Heart left ventricle (tissue), 16 donors: ENCODE data around the gene UNC13C. TPM values are rescaled to one million over a fixed set of nuclear protein-coding genes. Genes with fewer than 3 reads are reported as not detected.

Experiments used
- ATAC-seq, 4 donors: fragments of 200-7000 bp; cut with Tn5 transposase; one replicate each; pipeline ENCODE4 v1.9.1; 2020 to 2022; ENCODE audit warnings: moderate library complexity in 4 of 4, mild to moderate bottlenecking in 3 of 4, moderate number of reproducible peaks in 1 of 4
- DNase-seq, 5 donors: peaks; one replicate each; pipeline ENCODE4 v3.0.0-alpha.2; 2020
- H3K27ac ChIP-seq, 12 donors: fragments of 200-600 bp; sonication (generic) in 4 of 12; one replicate each; pipeline versions ENCODE4 v1.5.0 to v1.8.0; 2016 to 2022; ENCODE audit warnings: mild to moderate bottlenecking in 2 of 12
- H3K27me3 ChIP-seq, 9 donors: fragments of 200-600 bp; sonication (generic) in 2 of 9; one replicate each; pipeline versions ENCODE4 v1.5.1 to v1.8.0; 2016 to 2022; ENCODE audit warnings: mild to moderate bottlenecking in 3 of 9
- H3K36me3 ChIP-seq, 9 donors: fragments of 200-600 bp; sonication (generic) in 2 of 9; one replicate each; pipeline versions ENCODE4 v1.5.0 to v1.8.0; 2018 to 2022; ENCODE audit warnings: mild to moderate bottlenecking in 2 of 9
- H3K4me1 ChIP-seq, 12 donors: fragments of 200-600 bp; sonication (generic) in 4 of 12; one replicate each; pipeline versions ENCODE4 v1.5.0 to v1.8.0; 2016 to 2022; ENCODE audit warnings: mild to moderate bottlenecking in 3 of 12
- H3K4me3 ChIP-seq, 12 donors: fragments of 200-600 bp; sonication (generic) in 4 of 12; one replicate each; pipeline versions ENCODE4 v1.5.0 to v1.8.0; 2017 to 2022; ENCODE audit warnings: mild to moderate bottlenecking in 9 of 12, moderate library complexity in 4 of 12
- H3K9me3 ChIP-seq, 12 donors: fragments of 200-600 bp; sonication (generic) in 4 of 12; one replicate each; pipeline versions ENCODE4 v1.5.0 to v1.8.0; 2016 to 2022; ENCODE audit warnings: mild to moderate bottlenecking in 1 of 12
- POLR2A ChIP-seq, 2 donors: fragments of 450-650 bp; IDR thresholded peaks; one replicate each; pipeline ENCODE4 v1.6.1; 2017; ENCODE audit warnings: antibody characterized with exemption in 2 of 2, mild to moderate bottlenecking in 2 of 2, moderate library complexity in 2 of 2
- WGBS, 4 donors: extraction: QIAGEN DNeasy Blood & Tissue Kit in 2 of 4; methylation state at CpG; one replicate each; pipeline versions ENCODE4 v1.1.5 to v1.1.7; 2013 to 2018; 5-methylcytosine and 5-hydroxymethylcytosine counted together
- intact Hi-C, 10 donors: fragments of 100-400 bp; cut with DNase I; formaldehyde crosslinking; loops; one replicate each; pipeline versions ENCODE4 v1.11.1 to v1.14.2; 2022
- polyA plus RNA-seq, 2 donors: library from polyadenylated mRNA; stranded (reverse); fragments of 200-250 nt; gene quantifications; one replicate each; pipeline ENCODE4 v1.2.3, GENCODE V29; 2013
- total RNA-seq, 9 donors: library from RNA; depleted of rRNA in 2 of 9; stranded (reverse); fragments of >200 nt in 2 of 9; fragmentation: NEBNext Ultra II Directional in 3 of 9; extraction: Animal tissue kit (Norgen Biotek cat#: 25700) in 3 of 9; gene quantifications; one replicate each; pipeline versions ENCODE4 v1.1.0 to v1.2.4, GENCODE V29; 2016 to 2023
- TF ChIP-seq, protein P1 (sequence below), 12 donors: fragments of 200-600 bp; sonication (generic) in 4 of 12; IDR thresholded peaks; one replicate each; pipeline versions ENCODE4 v1.5.0 to v1.8.0; 2018 to 2022; ENCODE audit warnings: antibody characterized with exemption in 12 of 12, mild to moderate bottlenecking in 5 of 12
- donor health status: ischemic (EF 13 %, LVEDD 7.1; RV severe dilation, severe dysfunction).
- donor health status: healthy with polysubstance abuse.
- donor health status: DM: no; HTN: yes; CAD: no.
- donor health status: DM: no; HTN: no; CAD: no.
- donor health status: ischemic (EF 25% LVEDD 6.9; RV normal size, moderate dysfunction).
- donor health status: ischemic (EF 25% LVEDD 5.7; RV mildly dilated, moderate dysfunction).
- donor health status: healthy.
- donor health status: DM: yes; HTN: yes; CAD: no.
- donor health status: ischemic (EF 35%, LVEDD 5.7; RV mildly dilated, moderate dysfunction).
- donor health status: nonischemic (EF 11% LVEDD 7.7; RV severe dilation, severe dysfunction).
- donor health status: DM: yes; HTN: yes; CAD: no.
- donor health status: PGD.
- donor health status: ischemic (EF 29% LVEDD 5.4; RV normal size, mild dysfunction).
- donor health status: nonischemic (EF 23%, LVEDD 6.1; RV moderate dilation, normal function).

Gene UNC13C
- total and polyA plus RNA-seq, 11 donors, result 0.07 to 0.71 (median 0.39) TPM; not detected in 5

DNA sequence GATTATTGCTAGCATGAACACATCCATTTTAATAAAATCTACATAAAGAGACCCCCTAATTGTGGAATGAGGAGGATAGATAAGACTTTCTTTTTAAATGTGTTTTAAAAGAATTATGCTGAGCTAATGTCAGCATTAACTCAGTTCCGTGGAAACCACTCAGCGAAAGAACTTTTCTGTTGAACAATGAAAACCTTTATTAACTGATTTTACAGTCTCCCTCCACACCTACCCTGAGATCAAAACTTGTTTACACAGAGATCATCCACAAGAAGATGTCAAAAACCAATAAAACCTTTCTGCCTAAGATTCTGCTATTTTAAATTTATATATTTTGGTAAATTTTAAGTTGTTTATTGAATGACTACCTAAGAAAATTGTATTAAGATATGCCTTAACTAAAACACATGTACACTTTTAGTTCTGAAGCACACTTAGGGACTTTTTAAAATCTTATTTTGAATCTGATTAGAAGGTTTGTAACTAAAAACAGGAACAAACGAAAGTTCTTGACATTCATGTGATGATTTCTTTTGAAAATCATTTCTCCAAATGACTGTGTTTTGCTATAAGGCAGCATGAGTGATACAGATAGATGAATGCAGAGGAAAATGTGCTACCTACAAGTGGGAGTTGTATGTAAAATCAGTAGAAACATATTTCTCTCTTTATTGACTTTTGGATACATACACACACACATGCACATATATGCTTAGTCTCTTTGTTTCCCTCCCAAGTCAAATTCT lies 369.0 kb downstream of the UNC13C start:
- H3K4me1 ChIP-seq, result no peaks in the 10 kb centered on the region
- WGBS, 4 donors, result 51 to 73% (median 71%) methylated on average over 3 of the region's 3 CpGs
- no peak for DNase-seq
- no peaks in the 10 kb centered on the region for H3K9me3 ChIP-seq
- TF ChIP-seq POLR2A (IDR thresholded peaks at IDR 0.05), result no peak
- TF ChIP-seq, protein P1, sequence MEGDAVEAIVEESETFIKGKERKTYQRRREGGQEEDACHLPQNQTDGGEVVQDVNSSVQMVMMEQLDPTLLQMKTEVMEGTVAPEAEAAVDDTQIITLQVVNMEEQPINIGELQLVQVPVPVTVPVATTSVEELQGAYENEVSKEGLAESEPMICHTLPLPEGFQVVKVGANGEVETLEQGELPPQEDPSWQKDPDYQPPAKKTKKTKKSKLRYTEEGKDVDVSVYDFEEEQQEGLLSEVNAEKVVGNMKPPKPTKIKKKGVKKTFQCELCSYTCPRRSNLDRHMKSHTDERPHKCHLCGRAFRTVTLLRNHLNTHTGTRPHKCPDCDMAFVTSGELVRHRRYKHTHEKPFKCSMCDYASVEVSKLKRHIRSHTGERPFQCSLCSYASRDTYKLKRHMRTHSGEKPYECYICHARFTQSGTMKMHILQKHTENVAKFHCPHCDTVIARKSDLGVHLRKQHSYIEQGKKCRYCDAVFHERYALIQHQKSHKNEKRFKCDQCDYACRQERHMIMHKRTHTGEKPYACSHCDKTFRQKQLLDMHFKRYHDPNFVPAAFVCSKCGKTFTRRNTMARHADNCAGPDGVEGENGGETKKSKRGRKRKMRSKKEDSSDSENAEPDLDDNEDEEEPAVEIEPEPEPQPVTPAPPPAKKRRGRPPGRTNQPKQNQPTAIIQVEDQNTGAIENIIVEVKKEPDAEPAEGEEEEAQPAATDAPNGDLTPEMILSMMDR (IDR thresholded peaks at IDR 0.05), result no peak
- intact Hi-C loops, result no loop called here
- no peak overlapping the region for H3K27ac ChIP-seq
- no peak for ATAC-seq
- H3K4me3 ChIP-seq, result no peak overlapping the region
- no peaks in the 10 kb centered on the region for H3K36me3 ChIP-seq
- H3K27me3 ChIP-seq, result no peaks in the 10 kb centered on the region

DNA sequence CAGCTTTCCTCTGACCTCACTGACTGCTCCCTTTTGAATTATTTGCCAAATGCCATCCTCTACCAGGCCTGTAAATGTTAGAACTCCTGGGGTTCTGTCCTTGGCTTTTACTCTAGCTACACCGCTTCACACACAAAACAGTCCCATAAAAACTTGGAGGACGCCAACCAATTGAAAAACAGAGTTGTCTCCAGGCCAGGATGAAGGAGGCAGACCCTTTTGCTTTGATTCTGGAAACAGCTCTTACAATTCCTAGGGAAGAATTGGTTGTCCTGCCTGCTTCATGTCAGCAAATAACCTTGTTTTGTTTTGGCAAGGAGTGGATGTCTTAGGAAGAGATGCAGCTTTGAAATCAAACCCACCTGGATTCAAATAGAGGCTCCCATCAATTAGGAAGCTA lies 375.5 kb downstream of the UNC13C start:
- no peaks in the 10 kb centered on the region for H3K36me3 ChIP-seq
- no peak for TF ChIP-seq POLR2A (IDR thresholded peaks at IDR 0.05)
- TF ChIP-seq, protein P1 (IDR thresholded peaks at IDR 0.05), result no peak
- 77 to 81% (median 79%) methylated on average over 2 of the region's 2 CpGs for WGBS, 4 donors
- ATAC-seq (no peak), DNase-seq (no peak)
- no peaks in the 10 kb centered on the region for H3K4me1 ChIP-seq
- H3K27ac ChIP-seq, result no peak overlapping the region
- peaks cover 0 to 12% (median 0%) of the 10 kb centered on the region in 12 donors for H3K9me3 ChIP-seq
- H3K27me3 ChIP-seq, result no peaks in the 10 kb centered on the region
- no peak overlapping the region for H3K4me3 ChIP-seq
- intact Hi-C loops, result no loop called here

GRCh38 chr15:54354341-54354740 lies 376.1 kb downstream of the UNC13C start:
- Histone ChIP-seq H3K27ac (no peak overlapping the region), H3K9me3 (peaks cover 0 to 18% (median 2%) of the 10 kb centered on the region in 12 donors), H3K4me3 (no peak overlapping the region), H3K36me3 (no peaks in the 10 kb centered on the region), H3K27me3 (no peaks in the 10 kb centered on the region), H3K4me1 (no peaks in the 10 kb centered on the region)
- no peak for ATAC-seq
- no peak for DNase-seq
- intact Hi-C loops, result no loop called here
- TF ChIP-seq POLR2A (IDR thresholded peaks at IDR 0.05), result no peak
- TF ChIP-seq, protein P1 (IDR thresholded peaks at IDR 0.05), result no peak
- WGBS, 4 donors, result 47 to 88% (median 68%) methylated on average over 1 of the region's 1 CpG

- WGBS, 4 donors, result 63 to 81% (median 75%) methylated on average over 3 of the region's 3 CpGs
- DNase-seq, result no peak
- no peak for ATAC-seq
- Histone ChIP-seq H3K27ac (no peak overlapping the region), H3K27me3 (no peaks in the 10 kb centered on the region), H3K4me1 (no peaks in the 10 kb centered on the region), H3K4me3 (no peak overlapping the region), H3K36me3 (no peaks in the 10 kb centered on the region), H3K9me3 (peaks cover 0 to 24% (median 18%) of the 10 kb centered on the region in 12 donors)
- intact Hi-C loops, result no loop called here
- TF ChIP-seq, protein P1 (IDR thresholded peaks at IDR 0.05), result no peak
- TF ChIP-seq POLR2A (IDR thresholded peaks at IDR 0.05), result no peak
These were observed 386.7 kb downstream of the UNC13C start for GRCh38 chr15:54364961-54365360.
